OCI-M2 (cell line): ENCODE results near the gene PPP2R5C.

Experiments
- DNase-seq: peaks from one replicate; lab custom pipeline; 2025; ENCODE audit not compliant: unreplicated experiment; lab: John Stamatoyannopoulos, UW

Gene PPP2R5C

DNA sequence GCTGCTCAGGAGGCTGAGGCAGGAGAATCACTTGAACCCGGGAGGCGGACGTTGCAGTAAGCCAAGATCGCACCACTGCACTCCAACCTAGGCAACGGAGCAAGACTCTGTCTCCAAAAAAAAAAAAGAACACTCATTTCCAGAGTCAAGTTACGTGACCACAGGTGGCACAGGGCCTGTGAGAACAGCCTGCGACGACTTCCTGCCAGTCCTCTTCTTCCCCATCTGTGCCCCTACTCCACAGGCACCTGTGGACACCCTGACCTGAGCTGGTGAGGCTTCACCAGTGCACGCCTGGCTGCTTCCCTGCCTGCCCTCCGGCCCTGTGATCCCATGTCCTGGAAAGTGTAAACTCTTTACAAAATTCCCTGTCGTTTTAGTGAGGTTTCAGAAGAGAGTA, 77.7 kb downstream of the PPP2R5C start:
- DNase-seq, result no peak

- no peak for DNase-seq
These were observed 78.2 kb downstream of the PPP2R5C start for GRCh38 chr14:101839661-101840060.

DNA sequence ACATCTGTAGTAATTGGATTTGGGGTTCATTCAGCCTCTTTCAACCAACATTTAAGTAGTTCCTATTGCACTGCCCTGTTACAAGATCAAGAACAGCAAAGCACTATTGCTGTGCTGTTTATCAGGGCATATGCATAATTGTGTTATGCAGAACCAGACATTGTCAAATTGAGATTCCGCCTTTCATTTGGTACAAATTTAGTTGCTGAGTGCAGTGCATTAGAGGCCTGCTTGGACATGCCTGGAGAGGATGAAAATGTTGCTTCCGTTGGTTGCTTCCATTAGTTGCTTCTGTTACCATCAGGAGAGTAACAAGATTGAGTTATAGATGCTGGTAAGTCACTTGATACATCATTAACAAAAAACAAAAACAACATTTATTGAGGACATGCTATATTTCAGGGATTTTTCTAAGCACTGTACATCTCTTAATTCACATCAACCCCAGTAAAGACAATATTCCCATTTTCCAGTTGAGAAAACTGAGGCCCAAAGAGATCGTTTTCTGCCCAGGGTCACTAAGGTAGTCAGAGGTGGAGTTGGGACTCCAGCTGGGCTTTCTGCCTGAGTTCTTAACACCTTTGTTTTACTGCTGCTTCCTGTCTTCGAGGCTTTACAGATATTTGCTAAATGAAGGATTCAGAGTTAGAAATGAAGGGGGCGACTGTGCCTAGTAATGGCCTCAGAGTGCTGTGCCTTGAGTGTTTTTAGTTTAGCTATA, 79.3 kb downstream of the PPP2R5C start:
- DNase-seq, result no peak

GRCh38 chr14:101843038-101843437, 81.5 kb downstream of the PPP2R5C start:
- DNase-seq, result no peak

DNA sequence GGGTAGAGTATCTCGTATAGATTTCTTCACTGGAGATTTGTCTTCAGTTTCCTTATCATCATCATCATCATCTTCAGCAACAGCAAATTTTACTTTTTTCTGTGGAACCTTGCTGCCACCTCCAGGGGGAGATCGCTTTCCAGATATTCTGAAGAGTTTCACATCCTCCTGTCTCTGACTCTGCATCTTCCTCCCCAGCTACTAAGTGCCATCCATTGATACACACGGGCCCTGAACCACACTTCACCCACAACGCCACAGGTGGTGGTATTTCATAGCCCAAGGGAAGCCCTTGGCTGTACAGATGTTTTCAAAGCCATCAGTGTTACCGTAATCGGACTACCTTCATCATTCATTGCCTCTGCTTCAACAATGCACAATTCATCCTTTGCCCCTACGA, 82.2 kb downstream of the PPP2R5C start:
- no peak for DNase-seq

GRCh38 chr14:101844219-101844618, 82.7 kb downstream of the PPP2R5C start:
- no peak for DNase-seq

GRCh38 chr14:101844751-101845150, 83.2 kb downstream of the PPP2R5C start:
- no peak for DNase-seq

DNA sequence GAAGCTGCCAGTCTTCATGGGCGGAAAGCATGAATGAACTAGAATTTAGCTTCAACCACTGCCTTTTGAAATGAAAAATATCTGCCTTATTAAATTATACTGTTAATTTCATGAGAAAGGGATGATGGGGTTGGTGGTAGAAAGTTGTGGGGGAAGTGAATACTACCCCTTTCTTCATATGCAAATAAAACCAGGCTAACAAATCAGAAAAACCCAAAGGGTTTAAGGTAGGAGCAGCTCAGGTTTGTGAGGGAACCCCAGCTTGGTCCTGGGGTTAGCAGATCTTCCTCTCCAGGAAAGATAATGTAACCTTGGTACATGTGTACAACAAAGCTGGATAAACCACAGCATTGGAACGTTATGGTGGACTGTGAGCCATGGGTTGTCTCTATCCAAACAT, 84.0 kb downstream of the PPP2R5C start:
- DNase-seq, result no peak

DNA sequence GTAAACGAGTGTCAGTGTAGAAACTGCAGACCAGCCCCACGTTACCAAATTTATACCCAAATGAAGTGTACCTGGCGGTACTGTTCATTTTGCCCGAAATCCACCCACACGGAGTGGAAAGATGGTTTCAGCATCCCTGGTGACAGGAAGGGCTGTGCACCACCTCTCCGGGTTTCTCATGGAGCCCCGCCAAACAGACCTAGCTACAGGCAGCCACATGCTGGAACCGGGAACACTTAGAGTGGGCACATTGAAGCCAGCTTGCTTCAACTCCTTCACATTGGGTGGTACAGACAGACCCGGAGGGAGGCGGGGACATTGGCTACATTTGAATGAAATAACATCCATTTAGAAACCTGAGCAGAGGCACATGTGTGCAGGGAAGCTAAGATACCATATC, 84.4 kb downstream of the PPP2R5C start:
- no peak for DNase-seq

DNA sequence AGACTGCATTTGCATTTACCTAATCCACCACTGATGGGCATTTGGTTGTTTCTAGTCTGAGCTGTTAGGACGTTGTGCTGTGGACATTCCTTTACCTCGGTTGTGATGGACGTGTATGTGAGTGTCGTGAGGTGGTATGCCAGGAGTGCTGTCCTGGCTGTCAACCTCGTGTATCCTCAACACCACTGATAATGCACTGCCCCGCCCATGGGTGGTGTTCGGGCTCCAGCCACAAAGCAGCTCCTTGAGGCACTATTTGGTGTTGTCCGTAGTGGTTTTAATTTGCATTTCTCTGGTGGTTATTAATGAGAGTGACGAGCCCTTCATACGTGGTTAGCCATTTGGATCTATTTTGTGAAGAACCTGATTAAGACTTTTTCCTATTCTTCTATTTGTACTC, 87.6 kb downstream of the PPP2R5C start:
- DNase-seq, result no peak

DNA sequence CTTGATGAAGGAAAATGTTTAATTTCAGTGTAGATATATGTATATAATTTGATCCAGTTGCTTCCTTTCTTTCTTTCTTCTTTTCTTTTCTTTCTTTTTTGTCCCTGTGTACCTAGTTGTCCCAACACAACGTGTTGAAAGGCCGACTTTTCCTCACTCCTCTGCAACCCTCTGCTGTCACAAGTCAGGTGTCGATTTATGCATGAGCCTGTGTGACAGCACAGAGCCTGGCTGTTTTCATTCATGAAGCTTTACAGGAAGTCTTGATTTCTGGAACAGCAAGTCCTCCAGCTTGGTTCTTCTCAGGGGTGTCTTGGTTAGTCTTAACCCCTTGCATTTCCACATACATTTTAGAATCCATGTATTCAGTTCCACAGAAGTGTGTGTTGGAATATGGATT, 88.1 kb downstream of the PPP2R5C start:
- DNase-seq, result no peak

DNA sequence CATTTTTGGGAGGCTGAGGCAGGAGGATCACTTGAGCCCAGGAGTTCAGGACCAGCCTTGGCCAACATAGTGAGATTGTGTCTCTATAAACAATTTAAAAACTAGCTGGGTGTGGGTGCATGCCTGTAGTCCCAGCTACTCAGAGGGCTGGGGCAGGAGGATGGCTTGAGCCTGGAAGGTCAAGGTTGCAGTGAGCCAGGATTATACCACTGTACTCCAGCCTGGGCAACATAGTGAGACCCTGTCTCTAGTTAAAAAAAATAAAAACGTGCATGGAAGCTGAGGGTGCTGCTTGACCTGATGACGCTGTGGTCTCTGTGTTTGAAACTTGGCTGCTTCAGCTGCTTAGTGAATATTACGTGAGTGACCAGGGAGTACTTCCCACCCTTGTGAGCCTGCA, 89.7 kb downstream of the PPP2R5C start:
- DNase-seq, result no peak

DNA sequence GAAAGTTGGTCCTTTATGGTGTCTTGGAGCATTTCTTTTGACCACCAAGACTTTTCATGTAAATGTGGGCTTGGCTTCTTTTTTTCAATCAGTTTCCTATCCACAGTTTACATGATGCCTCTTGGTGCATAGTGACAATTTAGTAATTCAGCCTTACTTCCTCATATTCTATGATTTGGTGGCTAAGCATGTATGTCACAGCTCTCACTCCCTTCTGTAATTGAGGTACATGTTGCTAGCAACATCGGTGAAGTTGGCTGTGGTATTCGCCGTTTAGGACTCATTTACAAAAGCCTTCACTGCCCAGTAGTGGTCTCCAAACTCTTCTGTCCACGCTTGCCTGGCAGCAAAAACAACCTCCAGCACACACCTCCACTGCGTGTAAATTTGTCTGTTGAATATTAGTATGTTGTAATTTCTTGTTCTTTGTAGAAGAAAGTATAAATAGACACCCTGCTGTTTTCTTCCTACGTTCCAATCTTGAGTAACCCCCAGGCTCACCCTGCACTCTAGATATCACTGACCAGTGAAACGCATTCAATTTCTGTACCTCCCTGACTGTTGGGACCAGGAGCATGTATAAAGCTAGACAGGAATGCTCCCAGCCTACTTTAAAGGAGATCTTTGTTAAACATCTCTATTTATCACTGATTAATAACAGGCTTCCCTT, 90.4 kb downstream of the PPP2R5C start:
- no peak for DNase-seq

DNA sequence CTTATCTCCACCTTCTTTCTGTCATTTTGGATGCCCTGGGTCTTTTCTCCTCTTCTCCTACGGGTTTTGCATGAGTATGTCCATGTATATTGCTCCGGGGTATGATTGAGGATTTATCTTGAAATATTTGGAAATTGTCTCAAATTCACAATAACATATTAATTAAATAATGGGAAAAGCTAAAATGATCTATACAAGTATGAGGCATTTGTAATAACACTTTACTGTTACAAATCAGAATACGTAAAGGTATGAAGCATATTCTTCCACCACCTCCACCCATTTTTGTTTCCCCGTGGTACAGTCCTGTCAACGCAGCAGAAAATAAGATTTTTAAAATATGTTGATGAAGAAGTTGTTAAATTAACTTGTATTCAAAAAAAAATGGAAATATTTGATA, 91.3 kb downstream of the PPP2R5C start:
- no peak for DNase-seq

DNA sequence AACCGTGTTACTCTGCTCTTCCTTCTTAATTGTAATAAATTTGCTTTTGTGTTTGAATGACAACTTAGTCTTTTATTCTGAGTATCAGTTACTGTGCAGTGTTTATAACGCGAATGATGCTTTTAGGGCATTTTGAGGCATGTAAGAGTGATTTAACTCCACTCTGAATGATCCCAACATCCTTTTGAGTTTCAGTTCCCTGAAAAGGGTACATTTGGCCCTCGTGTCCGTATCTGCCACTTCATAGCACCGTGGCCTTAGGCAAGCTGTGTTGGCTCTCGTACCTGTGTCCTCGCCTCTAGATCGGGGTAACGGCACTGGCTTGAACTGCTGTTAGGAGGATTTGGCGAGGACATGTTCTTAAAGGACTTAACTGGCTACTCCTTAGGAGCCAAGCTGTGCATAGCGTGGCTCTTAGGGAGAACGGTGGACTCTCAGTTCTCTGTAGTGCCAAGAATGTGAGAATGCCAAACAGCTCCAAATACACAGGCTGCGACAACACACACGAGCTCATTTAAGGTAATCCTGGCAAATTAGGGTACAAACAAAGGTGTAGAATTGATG, 92.0 kb downstream of the PPP2R5C start:
- DNase-seq, result no peak

DNA sequence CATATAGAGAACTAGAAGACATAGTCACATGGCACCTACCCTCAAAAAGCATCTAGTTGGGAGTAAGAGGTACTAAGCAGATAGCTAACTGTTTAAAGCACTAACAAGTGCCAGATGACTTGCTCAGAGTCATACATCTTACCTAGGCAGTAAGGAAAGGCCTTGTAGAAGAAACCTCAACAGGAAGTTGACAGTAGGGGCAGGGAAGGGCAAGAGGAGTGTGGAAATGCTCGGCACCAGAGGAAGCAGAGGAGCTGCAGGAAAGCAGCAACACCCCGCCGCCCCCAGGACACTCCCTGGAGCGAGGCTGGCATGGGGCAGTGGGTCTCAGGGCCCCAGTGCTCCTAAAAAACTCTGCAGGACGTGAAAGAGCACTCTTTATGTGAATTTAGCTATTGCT, 92.9 kb downstream of the PPP2R5C start:
- no peak for DNase-seq

GRCh38 chr14:101855958-101856357, 94.4 kb downstream of the PPP2R5C start:
- no peak for DNase-seq

GRCh38 chr14:101856536-101856935, 95.0 kb downstream of the PPP2R5C start:
- no peak for DNase-seq

DNA sequence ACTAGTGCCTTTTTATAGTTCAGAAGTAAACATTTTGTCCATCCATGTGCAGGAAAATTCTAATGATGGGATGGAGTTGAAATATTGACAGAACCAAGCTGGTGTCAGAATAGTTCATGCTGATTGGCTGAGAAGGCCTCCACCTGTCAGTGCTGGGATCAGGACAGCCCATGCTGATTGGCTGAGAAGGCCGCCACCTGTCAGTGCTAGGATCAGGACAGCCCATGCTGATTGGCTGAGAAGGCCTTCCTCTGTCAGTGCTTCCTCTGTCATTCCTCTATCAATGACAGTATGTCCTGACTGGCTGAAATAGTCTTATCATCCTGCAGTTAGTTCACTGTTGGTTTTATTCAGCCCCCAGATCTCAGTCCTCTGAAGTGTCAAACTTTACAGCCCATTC, 95.7 kb downstream of the PPP2R5C start:
- DNase-seq, result no peak

DNA sequence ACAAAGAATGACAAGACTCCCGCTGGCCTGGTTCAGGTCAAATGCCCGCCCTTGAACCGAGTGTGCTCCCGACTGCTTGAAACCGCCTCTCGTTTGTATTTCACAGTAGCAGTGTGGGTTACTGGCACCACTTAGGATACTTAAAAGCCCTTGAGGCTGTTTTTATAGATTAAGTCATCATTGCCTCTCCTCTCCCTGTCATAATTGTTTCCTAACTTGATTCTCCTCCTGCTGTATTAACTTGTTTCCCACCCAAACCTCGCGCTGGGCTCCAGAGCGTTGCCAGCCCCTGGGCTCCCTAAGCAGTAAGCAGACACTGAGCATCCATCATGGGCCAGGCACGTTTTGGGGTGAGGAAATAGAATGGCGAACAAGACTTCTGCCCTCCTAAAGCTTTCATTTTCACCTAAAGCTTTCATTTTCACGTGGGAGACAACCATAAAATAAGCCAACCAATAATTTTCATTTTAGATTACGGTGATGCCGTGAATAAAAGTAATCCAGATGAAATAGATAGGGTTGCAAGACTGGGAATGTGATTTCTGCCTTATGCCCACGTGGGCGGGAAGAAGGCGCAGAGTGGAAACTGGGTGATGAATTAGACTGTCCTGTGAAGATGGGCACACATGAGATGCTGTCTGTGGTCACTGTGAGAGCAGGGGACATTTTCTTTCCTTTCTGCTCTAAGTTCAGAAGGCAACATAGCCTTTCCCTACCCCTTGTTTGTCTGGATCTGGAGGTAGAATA, 97.5 kb downstream of the PPP2R5C start:
- DNase-seq, result no peak

DNA sequence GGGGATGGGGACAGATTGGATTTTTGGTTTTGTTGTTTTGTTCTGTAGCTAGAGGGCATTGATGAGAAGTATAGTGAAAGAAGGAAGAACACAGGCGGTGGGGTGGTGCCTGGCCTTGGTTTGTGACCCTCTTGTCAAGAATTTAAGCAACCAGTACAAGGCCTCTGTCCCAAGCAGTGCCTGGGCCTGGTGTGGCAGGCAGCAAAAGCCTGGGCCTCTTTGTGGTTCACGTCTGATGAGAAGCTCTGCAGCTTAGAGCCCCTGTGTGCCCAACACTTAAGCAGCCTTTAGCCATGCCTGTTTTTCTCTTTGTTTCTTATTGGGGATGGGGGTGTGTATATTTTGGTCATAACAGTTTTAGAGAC, 98.0 kb downstream of the PPP2R5C start:
- no peak for DNase-seq

DNA sequence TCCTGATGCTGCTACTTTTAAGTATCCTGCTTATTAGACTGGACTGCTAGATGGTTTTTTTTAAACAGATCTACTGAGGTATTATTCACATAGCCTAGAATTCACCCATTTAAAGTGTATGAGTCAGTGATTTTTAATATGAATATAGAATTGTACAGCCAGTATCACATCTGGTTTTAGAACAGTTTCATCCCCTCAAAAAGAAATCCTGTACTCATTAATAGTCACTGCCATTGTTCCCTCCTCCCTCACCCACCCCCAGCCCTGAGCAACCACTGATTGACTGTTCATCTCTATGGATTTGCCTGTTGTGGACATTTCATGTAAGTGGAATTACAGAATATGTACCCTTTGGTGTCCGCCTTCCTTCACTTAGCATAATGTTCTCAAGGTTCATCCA, 98.4 kb downstream of the PPP2R5C start:
- DNase-seq, result no peak
